Tibial artery (tissue), 4 donors: Measurements from ENCODE around the gene NECTIN4.

Experiments
- DNase-seq, 2 donors: peaks; one replicate each; pipeline ENCODE4 v3.0.0-alpha.2; 2019
- H3K27ac ChIP-seq, 2 donors: fragments of 200-600 bp; sonication (generic) in 1 of 2; 1 replicate in 1 of 2; 2 replicates in 1 of 2; pipeline ENCODE4 v1.5.1; 2018 to 2019; ENCODE audit warnings: mild to moderate bottlenecking in 1 of 2
- H3K27me3 ChIP-seq, 2 donors: fragments of 200-600 bp; sonication (generic) in 1 of 2; one replicate each; pipeline versions ENCODE4 v1.5.1 to v1.6.0; 2016 to 2019
- H3K36me3 ChIP-seq, 3 donors: fragments of 200-600 bp; sonication (generic) in 2 of 3; one replicate each; pipeline ENCODE4 v1.5.1; 2016 to 2019; ENCODE audit warnings: mild to moderate bottlenecking in 2 of 3
- H3K4me1 ChIP-seq, 4 donors: fragments of 200-600 bp; sonication (generic) in 2 of 4; 1 replicate in 3 of 4; 2 replicates in 1 of 4; pipeline ENCODE4 v1.5.1; 2016 to 2019
- H3K4me3 ChIP-seq, 2 donors: fragments of 200-600 bp; sonication (generic) in 1 of 2; 1 replicate in 1 of 2; 2 replicates in 1 of 2; pipeline ENCODE4 v1.5.1; 2018 to 2019; ENCODE audit warnings: mild to moderate bottlenecking in 2 of 2
- H3K9me3 ChIP-seq, 3 donors: fragments of 200-600 bp; sonication (generic) in 1 of 3; one replicate each; pipeline ENCODE4 v1.5.1; 2016 to 2019
- CTCF ChIP-seq, 2 experiments: fragments of 200-600 bp in 1 of 2; fragments of 450-650 bp in 1 of 2; IDR thresholded peaks; one replicate each; pipeline ENCODE4 v1.5.1; 2017 to 2019; ENCODE audit warnings: antibody characterized with exemption in 2 of 2, mild to moderate bottlenecking in 1 of 2, moderate library complexity in 1 of 2
- intact Hi-C: fragments of 100-400 bp; cut with DNase I; formaldehyde crosslinking; loops from one replicate; pipeline ENCODE4 v1.15.0; 2023; ENCODE audit warnings: low total_unique reads

The NECTIN4 gene

DNA sequence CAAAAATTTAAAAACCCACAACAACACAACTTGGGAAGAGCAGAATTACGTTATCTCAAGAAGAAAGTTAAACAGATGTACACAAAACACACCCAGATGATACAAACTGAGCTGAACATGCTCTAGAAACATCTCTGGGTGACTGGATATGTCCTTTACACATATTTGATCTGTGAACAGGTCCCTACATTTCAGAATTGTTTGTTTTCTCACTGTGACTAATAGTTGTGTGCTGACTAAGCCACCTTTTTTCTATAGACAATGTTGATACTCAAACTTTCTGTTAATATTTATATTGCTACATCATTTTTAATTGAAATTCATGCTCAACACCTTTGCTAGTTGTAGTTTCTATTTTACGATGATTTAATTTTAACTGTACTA lies 67.4 kb downstream of the NECTIN4 start:
- peaks cover 3 to 10% of the 10 kb centered on the region in 2 donors for H3K27me3 ChIP-seq
- H3K9me3 ChIP-seq = no peaks in the 10 kb centered on the region
- no peak overlapping the region for H3K4me3 ChIP-seq
- H3K36me3 ChIP-seq = no peaks in the 10 kb centered on the region
- H3K4me1 ChIP-seq = peaks cover 0 to 20% (median 8%) of the 10 kb centered on the region in 4 donors
- no peak overlapping the region for H3K27ac ChIP-seq
- no peak for DNase-seq
- intact Hi-C loops = no loop called here
- no peak for TF ChIP-seq CTCF (IDR thresholded peaks at IDR 0.05)

- no peaks in the 10 kb centered on the region for H3K9me3 ChIP-seq
- H3K4me1 ChIP-seq = peaks cover 0 to 20% (median 8%) of the 10 kb centered on the region in 4 donors
- peak overlapping the region; percentile 46 to 54 for H3K4me3 ChIP-seq
- peak; percentile 57 to 82 for DNase-seq
- intact Hi-C loops = no loop called here
- peaks cover 3 to 10% of the 10 kb centered on the region in 2 donors for H3K27me3 ChIP-seq
- TF ChIP-seq CTCF (IDR thresholded peaks at IDR 0.05) = no peak
- H3K36me3 ChIP-seq = no peaks in the 10 kb centered on the region
- peak overlapping the region in 1 of 2 donors; percentile 41 for H3K27ac ChIP-seq
Observed at GRCh38 chr1:161021165-161021969, 68.0 kb downstream of the NECTIN4 start.
